WTC11 (cell line): Measurements from ENCODE around the gene TRAPPC3L. TPM values are rescaled to one million over a fixed set of nuclear protein-coding genes. Genes with fewer than 3 reads are reported as not detected.
"Not testable (repeated sequence)": the region's sequence is repeated elsewhere in the genome, so short reads cannot be mapped to it uniquely, and the experiment has no call there.

Experiments used
- ATAC-seq: fragments of 200-7000 bp; cut with Tn5 transposase; 2 replicates; pipeline ENCODE4 v1.10.0; 2021; ENCODE audit warnings: mild to moderate bottlenecking, moderate library complexity
- CTCF ChIA-PET: fragments of 300-600 bp; sonication (Branson Sonifier 250); formaldehyde crosslinking; loops from one replicate; lab custom pipeline; 2021; ENCODE audit warnings: antibody characterized with exemption; lab: Charles Lee
- POLR2A ChIA-PET: fragments of 350-600 bp; sonication (Branson Sonifier 250); formaldehyde crosslinking; loops from one replicate; lab custom pipeline; 2021; ENCODE audit warnings: antibody characterized with exemption; lab: Charles Lee
- DNase-seq: peaks from one replicate; pipeline ENCODE4 v3.0.0; 2021; ENCODE audit warnings: low spot score
- H3K27ac Mint-ChIP-seq: 2 replicates; pipeline ENCODE4 v1.8.0; 2021; ENCODE audit warnings: mixed read lengths
- H3K27me3 Mint-ChIP-seq: 2 replicates; pipeline ENCODE4 v1.8.0; 2021; ENCODE audit warnings: low read depth, mild to moderate bottlenecking, moderate library complexity, mixed read lengths
- H3K36me3 Mint-ChIP-seq: 2 replicates; pipeline ENCODE4 v1.8.0; 2021; ENCODE audit warnings: mixed read lengths
- H3K4me1 Mint-ChIP-seq: 2 replicates; pipeline ENCODE4 v1.8.0; 2022; ENCODE audit warnings: mixed read lengths
- H3K4me3 Mint-ChIP-seq: 2 replicates; pipeline ENCODE4 v1.8.0; 2021; ENCODE audit warnings: mild to moderate bottlenecking, moderate library complexity, mixed read lengths
- H3K9me3 Mint-ChIP-seq: 2 replicates; pipeline ENCODE4 v1.8.0; 2021; ENCODE audit warnings: mixed read lengths
- AFF4 ChIP-seq: sonication (generic); formaldehyde crosslinking; IDR thresholded peaks from 2 replicates; pipeline ENCODE4 v1.8.1; 2023; ENCODE audit warnings: mild to moderate bottlenecking, missing genetic modification reagents, borderline replicate concordance
- ARID4B ChIP-seq: sonication (generic); formaldehyde crosslinking; IDR thresholded peaks from 2 replicates; pipeline ENCODE4 v1.8.0; 2023; ENCODE audit warnings: missing genetic modification reagents, mild to moderate bottlenecking, borderline replicate concordance
- CDX4 ChIP-seq: fragments of 250-450 bp; sonication (Bioruptor Pico); IDR thresholded peaks from 2 replicates; pipeline ENCODE4 v1.9.0; 2021; ENCODE audit warnings: moderate library complexity, mild to moderate bottlenecking, inconsistent platforms, borderline replicate concordance
- CREM ChIP-seq: sonication (generic); formaldehyde crosslinking; IDR thresholded peaks from 2 replicates; pipeline ENCODE4 v1.8.1; 2022; ENCODE audit warnings: mild to moderate bottlenecking, missing genetic modification reagents, moderate library complexity
- FOXJ3 ChIP-seq: sonication (generic); formaldehyde crosslinking; IDR thresholded peaks from 2 replicates; pipeline ENCODE4 v1.9.0; 2021; ENCODE audit warnings: missing genetic modification reagents, mild to moderate bottlenecking, borderline replicate concordance
- GTF2I ChIP-seq: fragments of 250-450 bp; sonication (Bioruptor Pico); conservative IDR thresholded peaks from 2 replicates; pipeline ENCODE4 v1.4.0; 2021; ENCODE audit warnings: mild to moderate bottlenecking
- KAT7 ChIP-seq: sonication (generic); formaldehyde crosslinking; IDR thresholded peaks from 2 replicates; pipeline ENCODE4 v1.8.1; 2023; ENCODE audit warnings: missing genetic modification reagents, mild to moderate bottlenecking, borderline replicate concordance
- MAX ChIP-seq: sonication (generic); formaldehyde crosslinking; IDR thresholded peaks from 2 replicates; pipeline ENCODE4 v1.8.0; 2022; ENCODE audit warnings: mild to moderate bottlenecking, missing genetic modification reagents
- PRDM15 ChIP-seq: sonication (generic); formaldehyde crosslinking; IDR thresholded peaks from 2 replicates; pipeline ENCODE4 v1.8.0; 2022; ENCODE audit warnings: missing genetic modification reagents
- TEAD1 ChIP-seq: sonication (generic); formaldehyde crosslinking; IDR thresholded peaks from 2 replicates; pipeline ENCODE4 v1.8.0; 2022; ENCODE audit warnings: mild to moderate bottlenecking, missing genetic modification reagents
- ZBTB21 ChIP-seq: sonication (generic); formaldehyde crosslinking; IDR thresholded peaks from 2 replicates; pipeline ENCODE4 v1.8.1; 2023; ENCODE audit warnings: mild to moderate bottlenecking, missing genetic modification reagents, borderline replicate concordance
- ZNF121 ChIP-seq: sonication (generic); formaldehyde crosslinking; IDR thresholded peaks from 2 replicates; pipeline ENCODE4 v1.8.0; 2023; ENCODE audit warnings: missing genetic modification reagents
- total RNA-seq: library from RNA; stranded (reverse); gene quantifications from 3 replicates; pipeline ENCODE4 v1.2.3, GENCODE V29; 2021

TRAPPC3L gene
- total RNA-seq, 1 experiment from 2014 or later: not detected

GRCh38 chr6:116500969-116501433, 44.5 kb downstream of the TRAPPC3L start:
- peak; percentile 71 for ATAC-seq
- H3K27ac Mint-ChIP-seq: no peak overlapping the region

GRCh38 chr6:116497113-116497676, 48.3 kb downstream of the TRAPPC3L start:
- peaks cover 6% of the 10 kb centered on the region for H3K36me3 Mint-ChIP-seq
- no peaks in the 10 kb centered on the region for H3K27me3 Mint-ChIP-seq
- TF ChIP-seq CDX4 (CRISPR knock-in tag) (no peak), ZNF121 (no peak), GTF2I (CRISPR knock-in tag) (no peak)
- H3K4me1 Mint-ChIP-seq: peaks cover 10% of the 10 kb centered on the region
- ATAC-seq (no peak), DNase-seq (no peak)
- H3K4me3 Mint-ChIP-seq: no peak overlapping the region
- POLR2A ChIA-PET: no interaction called here
- H3K27ac Mint-ChIP-seq: no peak overlapping the region
- CTCF ChIA-PET: interaction anchor here (1.4 to 2.7 kb wide), 3 partner anchors 15 to 228 kb away, joined by 4 to 16 read pairs (median 8); partner anchors contain the start of gene CALHM5
- H3K9me3 Mint-ChIP-seq: peaks cover 15% of the 10 kb centered on the region

More at GRCh38 chr6:116500969-116501433, 44.5 kb downstream of the TRAPPC3L start:
- Mint-ChIP-seq H3K27me3 (peaks cover 6% of the 10 kb centered on the region), H3K9me3 (peaks cover 35% of the 10 kb centered on the region), H3K36me3 (peaks cover 9% of the 10 kb centered on the region), H3K4me3 (no peak overlapping the region), H3K4me1 (peaks cover 7% of the 10 kb centered on the region)
- TF ChIP-seq ARID4B (CRISPR knock-in tag) (no peak), TEAD1 (CRISPR knock-in tag) (no peak)
- DNase-seq: peak; percentile 20
- CTCF ChIA-PET: interaction anchor here (0.7 to 2.6 kb wide), 4 partner anchors 11 to 233 kb away, joined by 3 to 12 read pairs (median 3); partner anchors contain the start of gene CALHM5
- POLR2A ChIA-PET: no interaction called here

GRCh38 chr6:116495161-116495560, 50.3 kb downstream of the TRAPPC3L start:
- CTCF ChIA-PET, H3K4me1 Mint-ChIP-seq, H3K27me3 Mint-ChIP-seq, H3K9me3 Mint-ChIP-seq, H3K27ac Mint-ChIP-seq, H3K4me3 Mint-ChIP-seq, DNase-seq, H3K36me3 Mint-ChIP-seq, ATAC-seq, POLR2A ChIA-PET: not testable (repeated sequence)

GRCh38 chr6:116492331-116493067, 53.0 kb downstream of the TRAPPC3L start:
- H3K27me3 Mint-ChIP-seq: no peaks in the 10 kb centered on the region
- no peaks in the 10 kb centered on the region for H3K36me3 Mint-ChIP-seq
- H3K4me3 Mint-ChIP-seq: no peak overlapping the region
- ATAC-seq (no peak), DNase-seq (no peak)
- H3K27ac Mint-ChIP-seq: no peak overlapping the region
- CTCF ChIA-PET: interaction anchor here (0.5 to 1.9 kb wide), 3 partner anchors 19 to 272 kb away, joined by 3 to 5 read pairs (median 4); partner anchors contain the start of gene CALHM5
- POLR2A ChIA-PET: no interaction called here
- peaks cover 2% of the 10 kb centered on the region; the same call in 1 of the 2 replicates for H3K4me1 Mint-ChIP-seq
- peaks cover 12% of the 10 kb centered on the region for H3K9me3 Mint-ChIP-seq
- no peak for TF ChIP-seq CREM (CRISPR knock-in tag)
- TF ChIP-seq KAT7 (CRISPR knock-in tag): no peak
- TF ChIP-seq AFF4: no peak
- TF ChIP-seq PRDM15: no peak
- no peak for TF ChIP-seq FOXJ3 (CRISPR knock-in tag)
- no peak for TF ChIP-seq MAX
- TF ChIP-seq ZBTB21: no peak
- TF ChIP-seq, all 79 proteins: peak for 0
